Measurements from ENCODE around the gene CUEDC2.

Gene CUEDC2

DNA sequence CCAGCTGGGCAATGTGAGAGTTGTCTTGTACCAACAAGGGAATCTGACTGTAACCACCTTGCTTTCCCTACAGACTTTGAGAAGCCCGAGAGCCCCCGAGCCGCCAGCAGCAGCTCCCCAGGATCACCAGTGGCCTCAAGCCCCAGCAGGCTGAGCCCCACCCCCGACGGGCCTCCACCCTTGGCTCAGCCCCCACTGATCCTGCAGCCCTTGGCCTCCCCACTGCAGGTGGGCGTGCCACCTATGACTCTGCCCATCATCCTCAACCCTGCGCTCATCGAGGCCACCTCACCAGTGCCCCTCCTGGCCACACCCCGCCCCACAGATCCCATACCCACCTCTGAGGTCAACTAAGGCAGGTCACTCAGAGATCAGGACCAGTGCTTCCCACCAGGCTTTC, 50.4 kb downstream of the CUEDC2 start:
- Histone ChIP-seq H2AK5ac (ENCODE audit: low read length) (no peak overlapping the region), H3K79me2 (ENCODE audit: control insufficient read depth, insufficient read depth, low read length, poor library complexity) (no peaks in the 10 kb centered on the region), H3K18ac (ENCODE audit: low read length) (no peak overlapping the region), H2BK12ac (ENCODE audit: low read length) (no peak overlapping the region), H3K23ac (ENCODE audit: low read length) (no peak overlapping the region), H3K4me3 (ENCODE audit: low read depth, low read length) (no peak overlapping the region), H3K9me3 (ENCODE audit: insufficient read depth, low read depth, low read length) (no peaks in the 10 kb centered on the region), H2AFZ (ENCODE audit: insufficient read depth, low read length, poor library complexity) (no peak overlapping the region), H2BK120ac (ENCODE audit: insufficient read depth, low read length, poor library complexity) (no peak overlapping the region), H4K8ac (ENCODE audit: low read depth, low read length) (no peak overlapping the region), H4K12ac (ENCODE audit: low read depth, low read length) (no peak overlapping the region), H3K27ac (ENCODE audit: low read depth, low read length) (no peak overlapping the region), H3K4me1 (ENCODE audit: control insufficient read depth in 1 of 2, insufficient read depth in 2 of 2, low read length in 2 of 2) (no peaks in the 10 kb centered on the region), H2BK5ac (ENCODE audit: low read depth, low read length, poor library complexity) (no peak overlapping the region), H4K91ac (ENCODE audit: low read depth, low read length) (no peak overlapping the region), H3K14ac (ENCODE audit: low read length) (no peak overlapping the region), H3K27me3 (ENCODE audit: insufficient read depth, low read length) (no peaks in the 10 kb centered on the region), H3K79me1 (ENCODE audit: low read length) (no peaks in the 10 kb centered on the region), H3K9ac (ENCODE audit: low read length) (no peak overlapping the region), H3K4ac (ENCODE audit: low read depth, low read length) (no peak overlapping the region), H3K36me3 (ENCODE audit: control insufficient read depth in 1 of 2, insufficient read depth in 2 of 2, low read length in 2 of 2) (peaks cover 51 to 53% of the 10 kb centered on the region in 2 experiments), H3K4me2 (ENCODE audit: low read length) (no peak overlapping the region)
- no CpG with 5 or more reads among the region's 9 CpGs for WGBS (ENCODE audit: extremely low coverage, insufficient coverage, insufficient read length)
- DNase-seq: no peak

- Histone ChIP-seq H3K36me3 (ENCODE audit: control insufficient read depth in 1 of 2, insufficient read depth in 2 of 2, low read length in 2 of 2) (peaks cover 69 to 73% of the 10 kb centered on the region in 2 experiments), H3K9me3 (ENCODE audit: insufficient read depth, low read depth, low read length) (no peaks in the 10 kb centered on the region), H2BK12ac (ENCODE audit: low read length) (no peak overlapping the region), H3K79me1 (ENCODE audit: low read length) (no peaks in the 10 kb centered on the region), H3K4me2 (ENCODE audit: low read length) (no peak overlapping the region), H2AFZ (ENCODE audit: insufficient read depth, low read length, poor library complexity) (no peak overlapping the region), H4K8ac (ENCODE audit: low read depth, low read length) (no peak overlapping the region), H3K27ac (ENCODE audit: low read depth, low read length) (no peak overlapping the region), H4K12ac (ENCODE audit: low read depth, low read length) (no peak overlapping the region), H4K91ac (ENCODE audit: low read depth, low read length) (no peak overlapping the region), H2AK5ac (ENCODE audit: low read length) (no peak overlapping the region), H3K23ac (ENCODE audit: low read length) (no peak overlapping the region), H3K27me3 (ENCODE audit: insufficient read depth, low read length) (no peaks in the 10 kb centered on the region), H3K4me3 (ENCODE audit: low read depth, low read length) (no peak overlapping the region), H2BK120ac (ENCODE audit: insufficient read depth, low read length, poor library complexity) (no peak overlapping the region), H2BK5ac (ENCODE audit: low read depth, low read length, poor library complexity) (no peak overlapping the region), H3K14ac (ENCODE audit: low read length) (no peak overlapping the region), H3K18ac (ENCODE audit: low read length) (no peak overlapping the region), H3K4me1 (ENCODE audit: control insufficient read depth in 1 of 2, insufficient read depth in 2 of 2, low read length in 2 of 2) (no peaks in the 10 kb centered on the region), H3K79me2 (ENCODE audit: control insufficient read depth, insufficient read depth, low read length, poor library complexity) (no peaks in the 10 kb centered on the region), H3K4ac (ENCODE audit: low read depth, low read length) (no peak overlapping the region), H3K9ac (ENCODE audit: low read length) (no peak overlapping the region)
- no peak for DNase-seq
- WGBS (ENCODE audit: extremely low coverage, insufficient coverage, insufficient read length): no CpG with 5 or more reads among the region's 6 CpGs
Measured at GRCh38 chr10:102379383-102379782, 53.0 kb downstream of the CUEDC2 start.

DNA sequence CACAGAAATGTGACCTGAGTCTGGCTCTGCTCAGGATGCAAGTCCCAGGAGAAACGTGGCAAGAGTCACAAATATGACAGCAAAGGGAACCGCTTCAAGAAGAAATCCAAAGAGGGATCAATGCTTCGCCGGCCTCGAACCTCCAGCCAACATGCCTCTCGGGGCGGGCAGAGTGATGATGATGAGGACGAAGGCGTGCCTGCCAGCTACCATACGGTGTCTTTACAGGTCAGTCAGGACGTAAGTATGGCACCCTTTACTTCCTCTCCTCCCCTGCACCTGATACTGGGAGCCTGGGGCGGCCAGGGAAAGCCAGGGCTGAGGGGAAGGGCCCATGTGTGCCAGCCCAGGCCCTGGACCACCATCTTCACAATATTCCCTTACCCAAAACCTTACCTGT, 55.5 kb downstream of the CUEDC2 start:
- no peak overlapping the region for H2BK120ac ChIP-seq (ENCODE audit: insufficient read depth, low read length, poor library complexity)
- no peak overlapping the region for H3K9ac ChIP-seq (ENCODE audit: low read length)
- WGBS (ENCODE audit: extremely low coverage, insufficient coverage, insufficient read length): no CpG with 5 or more reads among the region's 12 CpGs

DNA sequence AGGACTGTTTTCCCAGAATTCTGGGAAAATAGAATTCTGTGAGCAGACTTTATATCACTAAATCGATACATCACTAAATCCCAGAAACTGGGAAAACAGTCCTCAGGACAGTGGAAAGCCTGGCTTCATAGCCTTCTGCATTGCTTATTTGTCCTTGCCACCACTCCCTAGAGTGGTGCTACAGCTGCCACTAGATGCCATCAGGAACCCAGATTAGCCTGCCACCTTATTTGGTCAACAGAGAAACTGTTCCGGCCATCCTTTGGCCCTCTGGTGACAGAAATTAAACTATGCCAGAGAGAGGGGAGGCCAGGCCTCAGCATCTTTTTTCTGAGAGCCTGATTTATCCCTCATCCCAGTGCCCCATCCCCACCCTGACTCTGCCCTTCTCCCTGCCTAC, 56.5 kb downstream of the CUEDC2 start:
- Histone ChIP-seq H4K12ac (ENCODE audit: low read depth, low read length) (no peak overlapping the region), H4K8ac (ENCODE audit: low read depth, low read length) (no peak overlapping the region), H4K91ac (ENCODE audit: low read depth, low read length) (no peak overlapping the region), H3K18ac (ENCODE audit: low read length) (no peak overlapping the region), H3K4me2 (ENCODE audit: low read length) (no peak overlapping the region), H3K27ac (ENCODE audit: low read depth, low read length) (no peak overlapping the region), H2BK12ac (ENCODE audit: low read length) (no peak overlapping the region), H3K4me3 (ENCODE audit: low read depth, low read length) (no peak overlapping the region), H2AK5ac (ENCODE audit: low read length) (no peak overlapping the region), H3K79me2 (ENCODE audit: control insufficient read depth, insufficient read depth, low read length, poor library complexity) (no peaks in the 10 kb centered on the region), H3K27me3 (ENCODE audit: insufficient read depth, low read length) (no peaks in the 10 kb centered on the region), H3K14ac (ENCODE audit: low read length) (no peak overlapping the region), H3K9ac (ENCODE audit: low read length) (no peak overlapping the region), H3K36me3 (ENCODE audit: control insufficient read depth in 1 of 2, insufficient read depth in 2 of 2, low read length in 2 of 2) (peaks cover 58 to 64% of the 10 kb centered on the region in 2 experiments), H3K79me1 (ENCODE audit: low read length) (no peaks in the 10 kb centered on the region), H2BK5ac (ENCODE audit: low read depth, low read length, poor library complexity) (no peak overlapping the region), H2AFZ (ENCODE audit: insufficient read depth, low read length, poor library complexity) (no peak overlapping the region), H2BK120ac (ENCODE audit: insufficient read depth, low read length, poor library complexity) (no peak overlapping the region), H3K4ac (ENCODE audit: low read depth, low read length) (no peak overlapping the region), H3K23ac (ENCODE audit: low read length) (no peak overlapping the region), H3K4me1 (ENCODE audit: control insufficient read depth in 1 of 2, insufficient read depth in 2 of 2, low read length in 2 of 2) (no peaks in the 10 kb centered on the region), H3K9me3 (ENCODE audit: insufficient read depth, low read depth, low read length) (no peaks in the 10 kb centered on the region)
- DNase-seq: no peak
- no CpG with 5 or more reads among the region's 2 CpGs for WGBS (ENCODE audit: extremely low coverage, insufficient coverage, insufficient read length)

More for the DNA sequence above, 55.5 kb downstream of the CUEDC2 start:
- DNase-seq: no peak
- Histone ChIP-seq H3K27ac (ENCODE audit: low read depth, low read length) (no peak overlapping the region), H3K23ac (ENCODE audit: low read length) (no peak overlapping the region), H4K8ac (ENCODE audit: low read depth, low read length) (no peak overlapping the region), H4K91ac (ENCODE audit: low read depth, low read length) (no peak overlapping the region), H3K79me2 (ENCODE audit: control insufficient read depth, insufficient read depth, low read length, poor library complexity) (no peaks in the 10 kb centered on the region), H3K36me3 (ENCODE audit: control insufficient read depth in 1 of 2, insufficient read depth in 2 of 2, low read length in 2 of 2) (peaks cover 61 to 70% of the 10 kb centered on the region in 2 experiments), H3K14ac (ENCODE audit: low read length) (no peak overlapping the region), H4K12ac (ENCODE audit: low read depth, low read length) (no peak overlapping the region), H2AK5ac (ENCODE audit: low read length) (no peak overlapping the region), H2BK5ac (ENCODE audit: low read depth, low read length, poor library complexity) (no peak overlapping the region), H3K9me3 (ENCODE audit: insufficient read depth, low read depth, low read length) (no peaks in the 10 kb centered on the region), H3K4me2 (ENCODE audit: low read length) (no peak overlapping the region), H3K27me3 (ENCODE audit: insufficient read depth, low read length) (no peaks in the 10 kb centered on the region), H3K79me1 (ENCODE audit: low read length) (no peaks in the 10 kb centered on the region), H3K4me1 (ENCODE audit: control insufficient read depth in 1 of 2, insufficient read depth in 2 of 2, low read length in 2 of 2) (no peaks in the 10 kb centered on the region), H3K4me3 (ENCODE audit: low read depth, low read length) (no peak overlapping the region), H3K18ac (ENCODE audit: low read length) (no peak overlapping the region), H2AFZ (ENCODE audit: insufficient read depth, low read length, poor library complexity) (no peak overlapping the region), H3K4ac (ENCODE audit: low read depth, low read length) (no peak overlapping the region), H2BK12ac (ENCODE audit: low read length) (no peak overlapping the region)

Data from trophoblast cell (in vitro differentiated cells and primary cell).